Left lung (tissue), 10 donors: ENCODE results near the gene GLRX2. TPM values are rescaled to one million over a fixed set of nuclear protein-coding genes. Genes with fewer than 3 reads are reported as not detected.
"Not testable (repeated sequence)": the region's sequence is repeated elsewhere in the genome, so short reads cannot be mapped to it uniquely, and the experiment has no call there.

Source experiments
- ATAC-seq: fragments of 200-7000 bp; cut with Tn5 transposase; one replicate; pipeline ENCODE4 v1.9.1; 2020; ENCODE audit warnings: moderate library complexity
- DNase-seq, 4 donors: peaks; one replicate each; pipeline ENCODE4 v3.0.0-alpha.2; 2013 to 2020
- H3K27ac ChIP-seq, 2 donors: fragments of 200-600 bp; sonication (generic) in 1 of 2; one replicate each; pipeline versions ENCODE4 v1.5.0 to v1.8.0; 2020 to 2021
- H3K27me3 ChIP-seq, 2 donors: fragments of 200-600 bp; sonication (generic) in 1 of 2; one replicate each; pipeline versions ENCODE4 v1.5.0 to v1.8.0; 2020 to 2021
- H3K36me3 ChIP-seq, 2 donors: fragments of 200-600 bp; sonication (generic) in 1 of 2; one replicate each; pipeline versions ENCODE4 v1.5.0 to v1.8.0; 2020 to 2021
- H3K4me1 ChIP-seq, 2 donors: fragments of 200-600 bp; one replicate each; pipeline ENCODE4 v1.8.0; 2021
- H3K4me3 ChIP-seq, 2 donors: fragments of 200-600 bp; sonication (generic) in 1 of 2; one replicate each; pipeline versions ENCODE4 v1.5.0 to v1.8.0; 2020 to 2021; ENCODE audit warnings: mild to moderate bottlenecking in 1 of 2
- H3K9me3 ChIP-seq, 2 donors: fragments of 200-600 bp; sonication (generic) in 1 of 2; one replicate each; pipeline versions ENCODE4 v1.5.0 to v1.8.0; 2020 to 2021
- CTCF ChIP-seq, 2 donors: fragments of 200-600 bp; sonication (generic) in 1 of 2; IDR thresholded peaks; one replicate each; pipeline versions ENCODE4 v1.5.0 to v1.8.0; 2021; ENCODE audit warnings: antibody characterized with exemption in 2 of 2
- intact Hi-C, 2 donors: fragments of 100-400 bp; cut with DNase I; formaldehyde crosslinking; loops; one replicate each; pipeline versions ENCODE4 v1.11.2 to v1.14.2; 2022
- microRNA-seq, 2 donors: library from miRNA; unstranded; fragments of <30 nt; microRNA quantifications; one replicate each; pipeline ENCODE4, GENCODE V29; 2019
- polyA plus RNA-seq, 6 donors: library from polyadenylated mRNA; unstranded; fragments of 120-200 nt; gene quantifications; one replicate each; pipeline ENCODE4 v1.2.1, GENCODE V29; 2013; ENCODE audit not compliant: insufficient read length in 6 of 6
- total RNA-seq, 2 donors: library from RNA; stranded (reverse); fragmentation: NEBNext Ultra II Directional; extraction: Animal tissue kit (Norgen Biotek cat#: 25700); gene quantifications; one replicate each; pipeline ENCODE4 v1.2.1, GENCODE V29; 2021
- donor health status: DM: no; HTN: yes; CAD: no.
- donor health status: DM: no; HTN: no; CAD: no.

The GLRX2 gene
- total and polyA plus RNA-seq, 8 donors = 11.0 to 24.7 (median 13.4) TPM

DNA sequence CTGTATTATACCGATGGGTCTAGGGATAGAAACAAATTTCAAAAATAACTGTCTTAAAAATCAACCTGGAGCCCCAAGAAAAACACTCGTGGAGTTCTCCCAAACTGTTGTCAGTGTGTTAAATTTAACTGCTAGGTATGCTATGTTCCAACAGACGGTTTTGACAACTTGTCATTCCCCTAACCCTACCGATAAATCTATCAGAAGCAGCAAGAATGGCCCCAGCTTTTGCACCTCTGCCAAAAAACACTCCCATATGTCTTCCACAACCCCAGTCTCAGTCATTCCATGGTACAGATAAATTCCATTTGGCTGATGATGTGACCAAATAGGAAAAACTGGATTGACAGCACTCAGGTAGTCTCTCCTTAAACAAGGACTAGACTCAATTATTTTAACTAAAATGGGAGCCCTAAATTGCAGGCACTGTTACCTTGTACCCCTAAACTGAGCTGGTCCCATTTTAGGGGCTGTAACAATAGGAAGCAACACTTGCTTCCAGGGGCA lies 51.0 kb downstream of the GLRX2 start:
- intact Hi-C loops = no loop called here
- DNase-seq (no peak), ATAC-seq (no peak)
- Histone ChIP-seq H3K36me3 (peaks cover 0 to 20% of the 10 kb centered on the region in 2 donors), H3K9me3 (no peaks in the 10 kb centered on the region), H3K27me3 (no peaks in the 10 kb centered on the region), H3K4me1 (peaks cover 0 to 18% of the 10 kb centered on the region in 2 donors), H3K4me3 (no peak overlapping the region), H3K27ac (no peak overlapping the region)
- TF ChIP-seq CTCF (IDR thresholded peaks at IDR 0.05) = no peak

DNA sequence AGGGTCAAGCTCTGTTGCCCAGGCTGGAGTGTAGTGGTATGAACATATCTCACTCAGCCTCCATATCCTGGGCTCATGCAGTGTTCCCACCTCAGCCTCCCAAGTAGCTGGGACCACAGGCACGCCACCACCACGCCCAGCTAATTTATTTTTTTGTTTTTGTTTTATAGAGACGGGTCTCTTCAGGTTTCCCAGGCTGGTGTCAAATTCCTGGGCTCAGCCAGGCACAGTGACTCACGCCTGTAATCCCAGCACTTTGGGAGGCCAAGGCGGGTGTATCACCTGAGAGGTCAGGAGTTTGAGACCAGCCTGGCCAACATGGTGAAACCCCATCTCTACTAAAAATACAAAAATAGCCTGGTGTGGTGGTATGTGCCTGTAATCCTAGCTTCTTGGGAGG lies 56.3 kb downstream of the GLRX2 start:
- ATAC-seq, H3K27ac ChIP-seq, H3K27me3 ChIP-seq, H3K4me1 ChIP-seq, DNase-seq, H3K9me3 ChIP-seq, H3K4me3 ChIP-seq, intact Hi-C loops: not testable (repeated sequence)
- peaks cover 0 to 44% of the 10 kb centered on the region in 2 donors for H3K36me3 ChIP-seq

Small RNA genes lying within 50 kb of the gene (microRNA-seq; reads per million reads assigned to microRNA genes)
- gene MIR1278 = 0 to 0.17 reads per million in 2 donors

Other genes starting within 250 kb of the GLRX2 start
- gene UCHL5, start 46.1 kb downstream of the GLRX2 start, total RNA-seq = 10 to 100 TPM; 27.9 to 38.7 TPM
- 10 to 100 TPM; 42.3 to 48.7 (median 46.7) TPM for gene UCHL5, start 46.1 kb downstream of the GLRX2 start, polyA plus RNA-seq
- 10 to 100 TPM; 70.8 to 72.0 TPM for gene RO60, start 45.8 kb downstream of the GLRX2 start, total RNA-seq
- 10 to 100 TPM; 46.0 to 52.8 (median 48.4) TPM for gene RO60, start 45.8 kb downstream of the GLRX2 start, polyA plus RNA-seq
- 10 to 100 TPM; 48.1 to 56.4 TPM for gene CDC73, start 16.6 kb upstream of the GLRX2 start, total RNA-seq
- 10 to 100 TPM; 45.2 to 56.2 (median 53.2) TPM for gene CDC73, start 16.6 kb upstream of the GLRX2 start, polyA plus RNA-seq
- 1 to 10 TPM; 1.9 to 5.1 TPM for gene B3GALT2, start 81.2 kb upstream of the GLRX2 start, total RNA-seq
- 10 to 100 TPM; 15.2 to 26.5 (median 20.4) TPM for gene B3GALT2, start 81.2 kb upstream of the GLRX2 start, polyA plus RNA-seq